HG03135 (cell line): Measurements from ENCODE around the gene JARID2.
"Not testable (repeated sequence)": the region's sequence is repeated elsewhere in the genome, so short reads cannot be mapped to it uniquely, and the experiment has no call there.

Experiments
- ATAC-seq: cut with Tn5 transposase; IDR thresholded peaks from one replicate; pipeline ENCODE4 v1.9.1; 2021; ENCODE audit warnings: mild to moderate bottlenecking, moderate library complexity; ENCODE audit not compliant: unreplicated experiment

JARID2 gene

DNA sequence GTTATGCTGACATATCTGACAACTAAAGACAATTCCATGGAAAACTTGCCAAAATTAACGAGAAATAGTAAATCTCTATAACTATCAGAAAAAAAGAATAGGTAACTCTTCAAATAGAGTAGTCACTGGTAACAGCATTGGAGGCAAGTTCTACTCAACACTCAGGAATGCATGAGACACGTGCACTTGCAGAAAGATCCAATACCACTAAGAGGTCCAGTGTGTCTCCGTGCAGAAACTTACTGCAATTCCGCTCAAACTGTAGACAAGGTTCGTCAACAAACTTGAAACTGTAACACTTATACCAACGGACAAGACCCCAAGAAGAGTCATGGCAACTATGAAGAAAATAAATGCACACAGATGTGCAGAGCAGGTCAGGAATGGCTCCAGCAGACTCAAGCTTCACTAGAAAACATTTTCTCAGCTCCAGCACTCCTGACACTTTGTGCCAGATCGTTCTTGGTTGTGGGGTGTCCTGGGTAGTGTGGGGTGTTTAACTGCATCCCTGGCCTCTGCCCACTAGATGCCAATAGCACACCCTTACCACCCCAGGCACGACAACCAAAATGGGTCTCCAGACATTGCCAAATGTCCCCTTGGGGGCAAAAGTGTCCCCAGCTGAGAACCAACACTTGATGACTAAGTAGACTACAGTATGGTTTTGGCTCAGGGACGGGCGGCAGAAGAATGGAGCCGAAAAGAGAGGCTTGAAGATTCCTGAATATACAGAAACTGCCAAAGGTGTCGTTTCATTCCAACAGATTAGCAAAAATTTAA, 282.2 kb downstream of the JARID2 start:
- no peak for ATAC-seq

DNA sequence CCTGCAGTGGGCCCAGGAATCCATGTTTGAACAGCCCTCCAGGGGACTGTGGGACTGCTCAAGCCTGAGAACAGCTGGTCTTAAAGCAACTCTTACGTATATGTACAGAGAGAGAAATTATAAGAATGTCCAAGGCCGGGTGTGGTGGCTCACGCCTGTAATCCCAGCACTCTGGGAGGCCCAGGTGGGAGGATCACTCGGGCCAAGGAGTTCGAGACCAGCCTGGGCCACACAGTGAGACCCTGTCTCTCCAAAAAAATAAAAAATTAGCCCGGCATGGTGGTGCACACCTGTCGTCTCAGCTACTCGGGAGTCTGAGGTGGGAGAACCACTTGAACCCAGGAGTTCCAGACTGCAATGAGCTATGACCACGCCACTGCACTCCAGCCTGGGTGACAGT, 283.0 kb downstream of the JARID2 start:
- ATAC-seq, result no peak

DNA sequence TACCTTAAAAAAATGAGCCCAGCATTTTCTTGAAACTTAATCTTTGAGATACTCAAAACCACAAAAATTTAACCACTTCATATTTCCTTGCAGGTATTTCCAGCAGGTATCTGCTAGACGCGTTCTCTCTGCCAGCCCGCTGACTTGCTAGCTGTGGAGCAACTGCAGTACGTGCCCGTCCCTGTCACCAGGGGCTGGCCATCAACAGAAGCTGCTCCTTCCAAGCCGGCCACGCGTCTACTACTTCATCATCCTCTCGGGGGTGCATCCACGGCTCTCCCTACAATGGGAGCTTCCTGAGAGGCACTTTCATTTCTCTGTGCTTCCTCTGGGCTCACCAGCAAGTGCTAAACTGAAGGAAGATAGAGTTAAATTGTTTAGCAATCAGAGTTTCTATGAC, 284.5 kb downstream of the JARID2 start:
- no peak for ATAC-seq

DNA sequence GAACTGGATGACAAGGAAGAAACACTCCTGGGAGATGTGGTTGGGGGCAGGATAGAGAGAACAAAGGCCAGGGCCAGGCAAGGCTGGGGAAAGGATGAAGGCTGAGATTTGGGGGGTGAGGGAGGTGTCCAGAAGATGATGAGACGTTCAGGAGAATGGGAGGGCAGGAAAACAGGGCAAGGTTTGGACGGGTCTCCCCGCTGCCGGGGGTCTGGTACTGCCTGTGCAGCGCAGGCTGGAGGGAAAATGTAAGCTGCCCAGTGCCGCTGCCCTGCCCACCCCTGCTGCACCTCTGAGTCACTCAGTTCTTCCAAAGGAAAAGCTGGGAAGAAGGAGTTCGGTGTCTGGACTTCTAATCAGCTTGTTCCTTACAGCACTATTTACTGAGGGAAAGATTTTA, 286.1 kb downstream of the JARID2 start:
- ATAC-seq, result no peak

DNA sequence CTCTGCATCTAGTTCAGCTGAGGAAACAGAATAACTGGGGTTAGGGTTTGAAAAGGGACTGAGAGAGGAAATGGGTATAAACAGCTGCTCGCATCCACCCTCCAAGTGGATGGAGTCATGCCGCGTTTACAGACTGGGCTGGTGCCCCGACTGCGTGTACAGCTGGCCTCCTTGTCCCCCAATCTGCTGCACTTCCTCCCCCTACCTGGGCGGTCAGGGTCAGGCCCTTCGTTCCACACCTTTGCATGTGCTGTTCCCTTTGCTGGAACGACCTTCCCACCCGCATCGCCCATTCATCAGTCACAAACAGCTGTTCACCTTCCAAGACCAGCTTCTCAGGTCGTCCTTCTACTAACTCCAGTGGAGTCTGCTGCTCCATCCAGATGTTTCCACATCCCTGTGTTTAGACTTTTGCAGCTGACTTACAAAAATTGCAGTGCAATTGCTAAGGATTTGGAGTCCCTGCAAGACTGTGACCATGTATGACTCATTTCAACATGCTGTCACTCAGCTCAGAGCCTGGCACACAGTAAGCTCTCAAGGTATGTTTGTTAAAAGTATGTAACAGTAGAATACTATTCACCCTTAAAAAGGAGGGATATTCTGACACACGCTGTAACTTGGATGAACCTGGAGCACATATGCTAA, 287.6 kb downstream of the JARID2 start:
- no peak for ATAC-seq

DNA sequence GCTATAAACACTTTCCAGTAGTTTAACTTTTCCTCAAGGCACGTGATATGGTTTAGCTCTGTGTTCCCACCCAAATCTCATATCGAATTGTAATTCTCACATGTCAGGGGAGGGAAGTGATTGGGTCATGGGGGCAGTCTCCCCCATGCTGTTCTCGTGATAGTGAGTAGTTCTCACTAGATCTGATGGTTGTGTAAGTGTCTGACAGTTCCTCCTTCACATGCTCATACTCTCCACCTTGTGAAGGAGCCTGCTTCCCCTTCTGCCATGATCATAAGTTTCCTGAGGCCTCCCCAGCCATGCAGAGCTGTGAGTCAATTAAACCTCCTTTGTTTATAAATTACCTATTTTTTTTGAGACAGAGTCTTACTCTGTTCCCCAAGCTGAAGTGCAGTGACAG, 289.1 kb downstream of the JARID2 start:
- no peak for ATAC-seq

DNA sequence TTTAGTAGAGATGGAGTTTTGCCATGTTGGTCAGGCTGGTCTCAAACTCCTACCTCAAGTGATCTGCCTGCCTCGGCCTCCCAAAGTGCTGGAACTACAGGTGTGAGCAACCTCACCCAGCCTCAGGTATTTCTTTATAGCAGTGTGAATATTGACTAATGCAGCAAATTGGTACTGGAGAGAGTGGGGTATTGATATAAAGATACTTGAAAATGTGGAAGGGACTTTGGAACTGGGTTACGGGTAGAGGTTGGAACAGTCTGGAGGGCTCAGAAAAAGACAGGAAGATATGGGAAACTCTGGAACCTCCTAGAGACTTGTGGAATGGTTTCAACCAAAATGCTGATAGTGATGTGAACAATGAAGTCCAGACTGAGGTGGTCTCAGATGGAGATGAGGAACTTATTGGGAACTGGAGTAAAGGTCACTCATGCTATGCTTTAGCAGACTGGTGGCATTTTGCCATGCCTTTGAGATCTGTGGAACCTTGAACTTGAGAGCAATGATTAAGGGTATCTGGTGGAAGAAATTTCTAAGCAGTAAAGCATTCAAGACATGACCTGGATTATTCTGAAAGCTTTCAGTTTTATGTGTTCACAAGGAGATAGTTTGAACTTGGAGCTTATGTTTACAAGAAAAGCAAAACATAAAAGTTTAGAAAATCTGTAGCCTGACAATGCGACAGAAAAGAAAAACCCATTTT, 289.8 kb downstream of the JARID2 start:
- no peak for ATAC-seq

DNA sequence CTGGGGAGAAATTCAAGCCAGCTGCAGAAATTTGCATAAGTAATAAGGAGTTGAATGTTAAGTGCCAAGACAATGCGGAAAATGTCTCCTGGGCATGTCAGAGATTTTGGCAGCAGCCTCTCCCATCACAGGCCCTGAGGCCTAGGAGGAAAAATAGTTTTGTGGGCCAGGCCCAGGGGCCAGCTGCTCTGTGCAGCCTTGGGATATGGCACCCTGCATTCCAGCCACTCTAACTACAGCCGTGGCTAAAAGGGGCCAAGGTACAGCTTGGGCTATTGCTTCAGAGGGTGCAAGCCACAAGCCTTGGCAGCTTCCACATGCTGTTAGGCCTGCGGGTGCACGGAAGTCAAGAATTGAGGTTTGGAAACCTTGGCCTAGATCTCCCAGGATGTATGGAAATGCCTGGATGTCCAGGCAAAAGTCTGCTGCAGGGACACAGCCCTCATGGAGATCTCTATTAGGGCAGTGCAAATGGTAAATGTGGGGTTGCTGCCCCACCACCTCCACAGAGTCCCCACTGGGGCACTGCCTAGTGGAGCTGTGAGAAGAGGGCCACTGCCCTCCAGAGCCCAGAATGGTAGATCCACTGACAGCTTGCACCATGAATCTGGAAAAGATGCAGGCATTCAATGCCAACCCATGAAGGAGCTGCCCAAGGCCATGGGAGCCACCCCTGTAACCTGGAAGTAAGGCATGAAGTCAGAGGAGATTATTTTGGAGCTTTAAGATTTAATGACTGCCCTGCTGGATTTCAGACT, 290.5 kb downstream of the JARID2 start:
- no peak for ATAC-seq

DNA sequence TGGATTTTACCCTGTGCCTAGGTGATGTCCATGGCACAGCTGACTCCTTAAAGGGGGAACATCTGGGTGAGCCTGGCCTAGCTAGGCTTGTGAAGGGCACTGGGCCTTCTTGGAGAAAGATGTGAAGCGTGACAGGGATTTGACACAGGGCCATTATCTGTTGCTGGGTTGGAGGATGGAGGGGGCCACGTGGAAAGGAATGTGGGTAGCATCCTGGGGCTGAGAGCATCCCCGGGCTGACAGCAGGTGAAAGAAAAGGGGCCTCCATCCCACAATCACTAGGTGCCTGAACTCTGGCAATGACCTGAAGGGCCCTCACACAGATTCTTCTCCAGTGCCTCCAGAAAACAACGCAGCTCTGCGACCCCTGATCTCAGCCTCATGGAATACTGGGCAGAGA, 292.2 kb downstream of the JARID2 start:
- ATAC-seq, result no peak

DNA sequence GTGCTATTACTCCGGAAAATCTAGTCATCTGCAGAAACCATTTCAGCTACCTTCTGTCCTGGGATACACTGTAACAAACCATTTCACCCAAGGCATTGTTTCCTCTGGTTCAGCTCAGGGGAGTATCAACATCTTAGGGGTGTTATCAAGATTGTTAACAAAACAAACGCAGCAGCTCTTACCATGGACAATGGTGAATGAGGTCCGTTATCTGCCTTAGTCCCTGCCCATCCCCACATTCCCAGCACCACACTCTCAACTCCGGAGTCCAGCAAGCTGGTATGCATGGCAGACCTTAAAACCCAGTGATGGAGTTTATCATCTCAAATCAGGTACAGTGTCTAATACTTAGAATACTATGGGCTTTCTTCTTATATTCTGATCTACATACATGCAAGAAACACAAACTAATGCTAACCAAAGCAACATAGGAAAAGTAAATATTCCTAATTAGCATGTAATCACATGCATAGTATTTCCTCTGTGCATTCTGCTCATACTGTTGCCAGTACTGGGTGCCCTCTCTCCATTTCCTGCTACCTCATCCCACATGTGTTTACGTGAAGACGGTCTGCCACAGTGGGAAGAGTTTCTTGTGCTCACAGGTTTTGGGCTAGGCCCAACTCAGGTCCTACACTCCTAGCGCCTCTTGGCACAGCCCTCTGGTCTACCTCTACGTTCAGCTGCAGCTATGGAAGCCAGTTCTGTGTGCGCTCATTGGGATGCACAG, 293.1 kb downstream of the JARID2 start:
- no peak for ATAC-seq

DNA sequence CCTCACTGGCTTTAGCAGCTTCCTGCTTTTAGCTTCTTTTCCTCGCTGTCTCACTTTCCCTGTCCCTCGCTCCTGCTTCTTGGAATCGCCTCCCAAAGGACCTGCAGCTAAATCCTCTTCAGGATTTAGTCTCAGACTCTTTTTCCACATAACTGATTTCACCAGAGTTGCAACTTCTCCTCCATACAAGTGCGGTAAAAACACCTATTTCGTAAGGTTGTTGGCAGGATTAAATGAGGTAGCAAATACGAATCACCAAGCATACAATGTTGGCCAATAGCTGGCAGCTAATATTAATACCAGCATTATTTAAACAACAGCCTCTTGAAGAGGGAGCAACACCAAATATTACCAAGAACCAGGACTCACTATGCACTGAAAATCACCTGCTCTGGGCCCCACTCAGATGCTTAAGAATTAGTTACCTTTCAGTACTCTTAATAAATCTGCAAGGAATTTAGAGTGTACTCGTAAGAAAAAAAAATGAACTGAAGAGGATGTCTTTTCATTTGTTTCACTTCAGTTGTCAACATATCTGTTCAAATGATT, 293.9 kb downstream of the JARID2 start:
- no peak for ATAC-seq

DNA sequence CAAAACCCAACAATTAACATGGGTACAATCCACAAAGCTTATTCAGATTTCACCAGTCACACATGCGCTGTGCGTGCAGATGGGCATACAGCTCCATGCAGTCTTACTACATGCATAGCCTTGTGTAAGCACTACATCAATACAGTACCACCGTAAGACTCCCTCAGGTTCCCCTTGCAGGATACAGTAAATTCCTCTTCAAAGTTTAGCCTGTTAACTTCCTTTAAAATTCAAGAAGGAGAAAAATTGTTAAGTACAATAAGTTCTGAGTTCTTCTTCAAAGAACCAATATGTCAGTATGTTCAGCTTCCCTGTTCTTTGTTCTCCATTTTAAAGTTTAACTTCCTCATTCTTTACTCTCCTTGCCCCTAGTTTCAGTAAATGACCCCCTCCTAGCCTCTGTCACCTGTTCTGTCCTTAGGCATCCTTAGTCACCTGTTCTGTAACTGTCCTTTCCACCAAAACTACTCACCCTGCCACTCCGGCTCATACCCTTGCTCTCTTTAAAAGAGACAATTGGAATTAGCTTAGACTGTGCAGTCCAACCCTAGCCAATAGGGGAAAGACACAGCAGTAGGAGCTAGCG, 297.6 kb downstream of the JARID2 start:
- ATAC-seq, result not testable (repeated sequence)

DNA sequence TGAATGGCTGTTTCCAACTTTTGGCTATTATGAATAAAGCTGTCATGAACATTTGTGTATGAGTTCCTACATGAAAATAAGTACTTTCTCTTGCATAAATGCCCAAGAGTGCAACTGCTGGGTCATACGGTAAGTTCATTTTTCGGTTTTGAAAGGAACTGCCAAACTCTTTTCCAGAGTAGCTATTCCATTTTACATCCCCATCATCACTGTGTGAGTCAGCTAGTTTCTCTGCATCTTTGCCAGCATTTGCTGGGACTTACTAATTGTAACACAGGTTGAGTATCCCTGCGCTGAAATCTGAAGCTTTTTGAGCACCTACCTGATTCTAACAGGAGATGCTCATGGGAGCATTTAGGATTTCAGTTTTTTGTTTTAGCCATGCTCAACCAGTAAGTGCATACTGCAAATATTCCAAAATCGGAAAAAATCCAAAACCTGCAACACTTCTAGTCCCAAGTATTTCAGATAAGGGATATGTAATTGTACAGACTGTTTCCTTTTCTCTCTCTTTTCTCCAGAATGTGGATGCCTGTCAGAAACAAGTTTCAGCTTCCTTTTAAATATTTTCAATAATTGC, 298.5 kb downstream of the JARID2 start:
- no peak for ATAC-seq

DNA sequence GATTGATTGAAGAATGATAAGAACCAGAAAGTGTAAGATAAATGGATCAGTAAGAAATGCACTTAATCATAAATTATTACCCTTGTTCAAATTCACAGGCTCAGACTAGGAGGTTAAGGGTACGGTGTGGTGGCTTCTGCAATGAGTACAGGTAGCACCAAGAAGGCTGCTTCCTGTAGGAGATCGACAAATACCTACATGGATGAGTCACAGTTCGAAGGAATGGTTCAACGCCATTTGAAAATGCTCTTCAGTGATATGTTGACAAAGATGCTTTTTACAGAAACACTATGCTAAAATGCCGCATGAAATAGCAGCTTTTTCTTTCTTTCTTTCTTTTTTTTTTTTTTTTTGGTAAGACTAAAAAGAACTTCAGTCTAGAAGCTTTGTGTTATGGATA, 300.7 kb downstream of the JARID2 start:
- no peak for ATAC-seq

DNA sequence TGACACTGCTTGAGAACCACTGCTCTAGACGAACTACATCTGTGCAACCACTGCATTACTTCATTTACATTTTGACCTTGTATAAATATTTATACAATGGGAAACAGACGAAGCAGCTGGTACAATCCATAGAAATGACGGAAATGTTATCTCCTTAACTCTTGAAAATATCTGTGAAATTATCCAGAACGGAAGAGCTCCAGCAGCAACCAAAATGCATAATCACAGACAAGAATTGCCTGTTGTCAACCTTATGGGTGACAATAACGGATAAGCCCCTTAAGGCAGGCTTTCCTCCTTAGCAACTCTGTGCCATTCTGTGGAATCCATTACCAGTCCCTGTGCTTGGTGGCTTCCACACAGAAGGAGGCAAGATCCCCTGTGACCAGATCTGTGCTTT, 301.5 kb downstream of the JARID2 start:
- no peak for ATAC-seq

DNA sequence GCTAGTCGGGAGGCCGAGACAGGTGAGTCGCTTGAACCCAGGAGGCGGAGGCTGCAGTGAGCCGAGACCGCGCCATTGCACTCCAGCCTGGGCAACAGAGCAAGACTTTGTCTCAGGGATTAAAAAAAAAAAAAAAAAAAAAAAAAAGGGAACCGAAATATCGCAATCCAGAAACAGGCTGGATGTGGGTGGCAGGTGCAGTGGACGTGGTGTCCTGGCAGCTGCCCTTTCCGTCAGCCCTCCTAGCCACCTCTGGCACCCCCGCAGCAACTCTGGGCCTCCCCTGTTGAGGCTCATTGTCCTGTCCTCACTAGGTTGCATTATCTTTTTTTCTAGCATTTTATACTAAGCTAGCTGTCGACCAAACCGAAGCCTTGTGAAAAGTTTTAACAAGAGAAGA, 303.5 kb downstream of the JARID2 start:
- ATAC-seq, result no peak

DNA sequence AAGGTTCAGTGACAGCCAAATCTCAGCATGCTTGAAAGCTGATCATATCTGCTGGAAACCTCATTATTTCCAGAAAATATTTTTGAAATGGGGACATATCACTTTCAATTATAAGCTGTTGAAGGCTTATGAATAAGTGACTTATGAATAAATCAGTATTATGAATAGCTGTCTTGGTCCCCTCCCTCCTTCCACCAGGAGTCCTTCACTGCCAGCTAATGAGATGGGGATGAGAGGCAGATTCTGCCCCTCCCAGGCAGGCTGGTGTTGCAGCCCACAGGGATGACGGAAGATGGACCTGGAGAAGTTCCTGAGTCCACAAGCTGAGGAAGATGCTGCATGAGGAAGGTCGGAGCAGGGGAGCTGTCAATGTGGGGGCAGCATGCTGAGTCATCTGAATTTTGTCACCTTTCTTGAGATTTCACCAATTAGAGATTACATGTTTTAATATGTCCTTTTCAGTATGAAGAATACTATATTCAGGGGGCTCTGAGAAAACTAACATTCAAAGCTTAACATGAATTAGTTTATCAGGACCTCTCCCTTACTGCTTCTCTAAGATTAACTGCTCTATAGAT, 304.8 kb downstream of the JARID2 start:
- no peak for ATAC-seq

DNA sequence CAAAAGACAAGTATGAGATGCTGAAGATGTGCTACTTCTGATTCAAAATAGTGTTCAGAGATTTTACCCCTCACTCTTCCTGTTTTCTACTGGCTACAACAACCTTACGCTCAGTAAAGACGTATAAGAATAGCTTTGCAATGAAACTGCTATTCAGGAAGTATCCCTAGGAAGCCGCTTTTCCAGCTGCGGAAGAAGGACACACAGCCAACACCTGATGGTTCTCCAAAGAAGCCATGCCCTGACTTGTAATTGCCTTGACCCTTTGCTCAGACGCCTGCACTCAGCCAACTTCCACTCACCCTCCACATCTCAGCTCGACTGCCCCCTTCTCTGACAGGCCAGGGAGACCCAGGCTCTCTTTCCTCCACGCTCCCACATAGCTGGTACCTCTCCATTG, 305.4 kb downstream of the JARID2 start:
- ATAC-seq, result no peak

DNA sequence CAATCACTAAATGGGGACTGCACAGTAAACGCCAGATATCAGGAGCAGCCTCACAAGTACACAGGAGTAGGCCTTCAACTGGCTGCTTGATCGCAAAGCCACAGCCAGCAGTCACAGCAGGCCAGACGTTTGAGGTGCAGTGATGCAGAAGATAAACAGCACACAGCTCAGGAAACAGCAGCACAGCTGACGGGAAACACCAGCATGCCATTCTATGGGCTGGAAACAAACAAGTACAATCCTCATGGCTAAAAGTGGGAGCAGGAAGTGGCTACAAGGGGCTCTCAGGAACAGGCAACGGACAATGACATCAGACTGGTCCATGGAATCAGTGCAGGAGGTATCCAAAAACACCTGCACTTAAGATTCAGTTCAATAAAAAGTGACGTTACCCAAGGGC, 305.9 kb downstream of the JARID2 start:
- no peak for ATAC-seq
